GM18520 (cell line): ENCODE measurements around the gene MBD3L5.
"Not testable (repeated sequence)": the region's sequence is repeated elsewhere in the genome, so short reads cannot be mapped to it uniquely, and the experiment has no call there.

Experiments used
- ATAC-seq: cut with Tn5 transposase; IDR thresholded peaks from one replicate; pipeline ENCODE4 v1.9.1; 2021; ENCODE audit not compliant: unreplicated experiment

The MBD3L5 gene

GRCh38 chr19:7030278-7030677, at the start of gene MBD3L5:
Gene MBD3L5 (plus strand): TSS chr19:7030578. CDS start chr19:7030612, 34 bp downstream.
- ATAC-seq = not testable (repeated sequence)

- ATAC-seq = no peak
These were observed 46.9 kb upstream of the MBD3L5 start for GRCh38 chr19:6983448-6983847.

- ATAC-seq = no peak
These were observed 42.5 kb upstream of the MBD3L5 start for GRCh38 chr19:6987850-6988249.

- no peak for ATAC-seq
These were observed 42.1 kb upstream of the MBD3L5 start for GRCh38 chr19:6988257-6988656.

- no peak for ATAC-seq
These were observed 35.3 kb upstream of the MBD3L5 start for GRCh38 chr19:6995054-6995453.

GRCh38 chr19:6996810-6997209, 33.6 kb upstream of the MBD3L5 start:
- no peak for ATAC-seq

- ATAC-seq = no peak
These were observed 32.5 kb upstream of the MBD3L5 start for GRCh38 chr19:6997679-6998445.

- ATAC-seq = no peak
These were observed 30.4 kb upstream of the MBD3L5 start for GRCh38 chr19:6999933-7000332.

GRCh38 chr19:7000333-7000732, 30.0 kb upstream of the MBD3L5 start:
- ATAC-seq = no peak

GRCh38 chr19:7000816-7001215, 29.6 kb upstream of the MBD3L5 start:
- ATAC-seq = no peak

GRCh38 chr19:7004313-7004931, 26.0 kb upstream of the MBD3L5 start:
- no peak for ATAC-seq

- ATAC-seq = no peak
These were observed 24.2 kb upstream of the MBD3L5 start for GRCh38 chr19:7006135-7006704.

- no peak for ATAC-seq
These were observed 22.5 kb upstream of the MBD3L5 start for GRCh38 chr19:7007859-7008258.

- no peak for ATAC-seq
These were observed 19.4 kb upstream of the MBD3L5 start for GRCh38 chr19:7010722-7011593.

- peak; percentile 45 for ATAC-seq
These were observed 16.7 kb upstream of the MBD3L5 start for GRCh38 chr19:7013678-7014077.

GRCh38 chr19:7018828-7019227, 11.6 kb upstream of the MBD3L5 start:
- no peak for ATAC-seq

GRCh38 chr19:7021331-7021730, 9.0 kb upstream of the MBD3L5 start, which contains the start of gene MBD3L2B:
Gene MBD3L2B (minus strand): TSS chr19:7021431. CDS start chr19:7021397, 34 bp downstream.
- not testable (repeated sequence) for ATAC-seq

GRCh38 chr19:7028790-7029189, 1.6 kb upstream of the MBD3L5 start:
- not testable (repeated sequence) for ATAC-seq

GRCh38 chr19:7040079-7040478, 9.7 kb downstream of the MBD3L5 start, which contains the start of gene MBD3L4:
Gene MBD3L4 (minus strand): TSS chr19:7040179. CDS start chr19:7040144, 35 bp downstream.
- not testable (repeated sequence) for ATAC-seq

GRCh38 chr19:7041563-7041962, 11.2 kb downstream of the MBD3L5 start:
- not testable (repeated sequence) for ATAC-seq

GRCh38 chr19:7049021-7049420, 18.6 kb downstream of the MBD3L5 start, which contains the start of gene MBD3L2:
Gene MBD3L2 (plus strand): TSS chr19:7049321. CDS start chr19:7049374, 53 bp downstream.
- ATAC-seq = not testable (repeated sequence)
